GM12878 (cell line): ENCODE results near the gene ANK3. TPM values are rescaled to one million over a fixed set of nuclear protein-coding genes. Genes with fewer than 3 reads are reported as not detected.

Experiments
- ATAC-seq: fragments of 200-7000 bp; cut with Tn5 transposase; 3 replicates; pipeline ENCODE4 v1.9.1; 2020; ENCODE audit warnings: mild to moderate bottlenecking, moderate library complexity
- BruUV-seq: library from RNA; stranded (reverse); fragments of 400-500 nt; replicated peaks from 2 replicates; lab custom pipeline; 2021; lab: Mats Ljungman, UMichigan
- CTCF ChIA-PET: fragments of 300-600 bp; sonication (Branson Sonifier 250); formaldehyde crosslinking; extraction: SDS; loops from one replicate; lab custom pipeline; 2021; ENCODE audit warnings: inconsistent platforms; lab: Yijun Ruan, JAX
- POLR2A ChIA-PET: fragments of 350-600 bp; formaldehyde crosslinking; extraction: SDS; loops from one replicate; lab custom pipeline; 2021; ENCODE audit warnings: inconsistent platforms; lab: Charles Lee
- RAD21 ChIA-PET: fragments of 300-600 bp; sonication (Branson Sonifier 250); formaldehyde crosslinking; loops from one replicate; lab custom pipeline; 2023; ENCODE audit warnings: antibody characterized with exemption; ENCODE audit not compliant: unreplicated experiment; lab: Charles Lee
- SMC1A ChIA-PET: fragments of 300-600 bp; sonication (Branson Sonifier 250); formaldehyde crosslinking; loops from one replicate; lab custom pipeline; 2023; ENCODE audit not compliant: unreplicated experiment, uncharacterized antibody; lab: Charles Lee
- DNase-seq: peaks from one replicate; pipeline ENCODE4 v3.0.0-alpha.2; 2011; ENCODE audit warnings: low read depth, low spot score
- FAIRE-seq: peaks from 3 replicates; lab custom pipeline; 2011; peaks lifted over from hg19 to GRCh38; lab: Jason Lieb, UNC
- H2AFZ ChIP-seq: 2 replicates; pipeline ENCODE4 v1.6.0; 2011; ENCODE audit warnings: low read depth, low read length, control low read depth; ENCODE audit not compliant: control insufficient read depth
- H3K27ac ChIP-seq: 2 replicates; pipeline ENCODE4 v1.5.1; 2011; ENCODE audit warnings: control low read depth; ENCODE audit not compliant: control insufficient read depth, insufficient read depth
- H3K27me3 ChIP-seq, 2 experiments: replicated peaks in 1 of 2; 2 replicates each; pipeline versions ENCODE4 v1.6.0 to v1.6.1; 2011; ENCODE audit warnings: low read length in 1 of 2; ENCODE audit not compliant: control insufficient read depth in 2 of 2, insufficient read depth in 2 of 2
- H3K36me3 ChIP-seq, 2 experiments: 2 replicates each; pipeline ENCODE4 v1.5.1; 2011; ENCODE audit warnings: low read length in 1 of 2; ENCODE audit not compliant: control insufficient read depth in 2 of 2, insufficient read depth in 2 of 2
- H3K4me1 ChIP-seq: 2 replicates; pipeline ENCODE4 v1.6.1; 2011; ENCODE audit warnings: mild to moderate bottlenecking, low read length, moderate library complexity, mixed read lengths; ENCODE audit not compliant: control insufficient read depth, insufficient read depth
- H3K4me2 ChIP-seq: 2 replicates; pipeline ENCODE4 v1.6.0; 2011; ENCODE audit warnings: control low read depth; ENCODE audit not compliant: control insufficient read depth, insufficient read depth
- H3K4me3 ChIP-seq: fragments of 200-600 bp; sonication (generic); 2 replicates; pipeline ENCODE4 v1.5.1; 2016
- H3K79me2 ChIP-seq: 2 replicates; pipeline ENCODE4 v1.6.0; 2011; ENCODE audit warnings: low read length; ENCODE audit not compliant: control insufficient read depth, insufficient read depth
- H3K9ac ChIP-seq: 2 replicates; pipeline ENCODE4 v1.8.0; 2011; ENCODE audit warnings: low read length, control low read depth, mixed read lengths; ENCODE audit not compliant: control insufficient read depth, insufficient read depth
- H3K9me3 ChIP-seq: replicated peaks from 3 replicates; pipeline ENCODE4 v1.5.1; 2011; ENCODE audit warnings: mild to moderate bottlenecking, low read length; ENCODE audit not compliant: control insufficient read depth, insufficient read depth
- H4K20me1 ChIP-seq: 2 replicates; pipeline ENCODE4 v1.6.0; 2011; ENCODE audit not compliant: control insufficient read depth, insufficient read depth
- MTA2 ChIP-seq: fragments of 450-650 bp; IDR thresholded peaks from 2 replicates; pipeline ENCODE4 v1.6.1; 2016; ENCODE audit warnings: low read depth, mild to moderate bottlenecking, moderate library complexity
- SPI1 ChIP-seq: IDR thresholded peaks from 2 replicates; pipeline ENCODE4 v1.6.1; 2011; ENCODE audit warnings: low read depth, mild to moderate bottlenecking, low read length, moderate library complexity, borderline replicate concordance; ENCODE audit not compliant: insufficient read depth
- TAF1 ChIP-seq: IDR thresholded peaks from 2 replicates; pipeline ENCODE4 v1.6.1; 2011; ENCODE audit warnings: mild to moderate bottlenecking, low read depth, low read length, borderline replicate concordance
- YBX1 ChIP-seq: fragments of 450-650 bp; IDR thresholded peaks from 2 replicates; pipeline ENCODE4 v1.6.1; 2016; ENCODE audit warnings: antibody characterized with exemption
- ZNF687 ChIP-seq: fragments of 450-650 bp; IDR thresholded peaks from 2 replicates; pipeline ENCODE4 v1.6.1; 2017; ENCODE audit warnings: mild to moderate bottlenecking, moderate library complexity
- WGBS: methylation state at CpG from one replicate; pipeline ENCODE4 v1.1.6; 2016; ENCODE audit warnings: low lambda C conversion rate; ENCODE audit not compliant: insufficient replicate concordance, insufficient coverage; ENCODE audit errors: missing lambda C conversion rate; 5-methylcytosine and 5-hydroxymethylcytosine counted together
- in situ Hi-C: fragments of 300-500 bp; cut with MboI; formaldehyde crosslinking; loops from 9 replicates; pipeline ENCODE4 v1.14.3; 2018; ENCODE audit warnings: mixed read lengths
- intact Hi-C: fragments of 100-400 bp; cut with micrococcal nuclease; formaldehyde crosslinking; loops from one replicate; pipeline ENCODE4 v1.14.2; 2022; ENCODE audit not compliant: unreplicated experiment
- polyA plus RNA-seq, 11 experiments: library from polyadenylated mRNA; depleted of rRNA in 4 of 11; unstranded in 6 of 11; stranded (reverse) in 5 of 11; fragments of >200 nt; fragmentation: Nextera tagmentation in 4 of 11; fragmentation: Illumina TruSeq in 1 of 11; extraction: Ambion mirVana in 4 of 11; extraction: Trizol in 1 of 11; gene quantifications; 1 replicate in 1 of 11; 2 replicates in 10 of 11; pipeline versions ENCODE4 v1.2.1 to v1.2.3, GENCODE V29; 2011 to 2016; ENCODE audit warnings: inconsistent platforms in 2 of 11, missing spikeins in 2 of 11, low read depth in 1 of 11
- total RNA-seq, 4 experiments: library from RNA; depleted of rRNA in 3 of 4; stranded (reverse); fragments of >200 nt in 3 of 4; fragmentation: Illumina TruSeq in 1 of 4; extraction: Trizol in 1 of 4; gene quantifications; 2 replicates each; pipeline versions ENCODE4 v1.2.1 to v1.2.3, GENCODE V29; 2013 to 2021

Gene ANK3
- total and polyA plus RNA-seq, 10 of the 15 experiments (the other 5 are each of a cell fraction or from before 2014, with no cell fraction given): 0.06 to 0.82 (median 0.20) TPM; not detected in 2

GRCh38 chr10:60298408-60299389 is 91.0 kb downstream of the ANK3 start:
- H3K9ac ChIP-seq: no peak overlapping the region
- no peak overlapping the region for H3K27ac ChIP-seq
- ChIA-PET RAD21 (no interaction called here), SMC1A (interaction anchor here (1.4 kb wide), 1 partner anchor 21 kb away, joined by 3 read pairs; no protein-coding TSS in a partner anchor), POLR2A (interaction anchor here (0.5 kb wide), 1 partner anchor 454 kb away, joined by 3 read pairs; no protein-coding TSS in a partner anchor), CTCF (no interaction called here)
- ATAC-seq: no peak
- H3K79me2 ChIP-seq: no peaks in the 10 kb centered on the region
- no peaks in the 10 kb centered on the region; a peak in 1 of 4 replicates for H3K27me3 ChIP-seq
- WGBS: 41% methylated on average over 9 of the region's 9 CpGs
- TF ChIP-seq TAF1 (no peak), YBX1 (no peak), SPI1 (no peak), ZNF687 (no peak), MTA2 (no peak)
- intact Hi-C loops (no loop called here), in situ Hi-C loops (no loop called here)
- H4K20me1 ChIP-seq: no peaks in the 10 kb centered on the region
- no TSS peak for BruUV-seq
- H2AFZ ChIP-seq: no peak overlapping the region
- H3K9me3 ChIP-seq: no peaks in the 10 kb centered on the region
- no peaks in the 10 kb centered on the region for H3K36me3 ChIP-seq
- no peak for FAIRE-seq
- DNase-seq: no peak
- H3K4me3 ChIP-seq: no peak overlapping the region
- no peaks in the 10 kb centered on the region for H3K4me1 ChIP-seq
- no peak overlapping the region for H3K4me2 ChIP-seq
